Ureter (tissue), 1 donor: ENCODE measurements around the gene SLC23A1. TPM values are rescaled to one million over a fixed set of nuclear protein-coding genes. Genes with fewer than 3 reads are reported as not detected.
"Not testable (repeated sequence)": the region's sequence is repeated elsewhere in the genome, so short reads cannot be mapped to it uniquely, and the experiment has no call there.

Experiments used
- DNase-seq: peaks from one replicate; pipeline ENCODE4 v3.0.0-alpha.2; 2020; ENCODE audit warnings: low spot score
- total RNA-seq: library from RNA; stranded (reverse); gene quantifications from one replicate; pipeline ENCODE4 v1.2.4, GENCODE V29; 2023
- donor health status: DM: yes; HTN: yes; CAD: no.

The SLC23A1 gene
- 0.65 TPM for total RNA-seq

GRCh38 chr5:139383275-139383992 is at the start of gene SLC23A1:
Gene SLC23A1 (minus strand): TSS chr5:139383297. CDS start chr5:139383253, 44 bp downstream.
- DNase-seq: no peak

GRCh38 chr5:139431706-139432105 is 48.6 kb upstream of the SLC23A1 start:
- DNase-seq: no peak

GRCh38 chr5:139430015-139430414 is 46.9 kb upstream of the SLC23A1 start:
- DNase-seq: no peak

- DNase-seq: no peak
These were observed 43.2 kb upstream of the SLC23A1 start for GRCh38 chr5:139426203-139426885.

- DNase-seq: no peak
These were observed 42.4 kb upstream of the SLC23A1 start for GRCh38 chr5:139425497-139425896.

- DNase-seq: no peak
These were observed 39.3 kb upstream of the SLC23A1 start for GRCh38 chr5:139422307-139422893.

GRCh38 chr5:139419226-139420192 is 36.4 kb upstream of the SLC23A1 start:
- DNase-seq: no peak

GRCh38 chr5:139418793-139419192 is 35.7 kb upstream of the SLC23A1 start:
- DNase-seq: no peak

GRCh38 chr5:139417214-139417613 is 34.1 kb upstream of the SLC23A1 start:
- no peak for DNase-seq

- no peak for DNase-seq
These were observed 33.6 kb upstream of the SLC23A1 start for GRCh38 chr5:139416651-139417050.

- no peak for DNase-seq
These were observed 32.8 kb upstream of the SLC23A1 start for GRCh38 chr5:139415869-139416268.

- DNase-seq: no peak
These were observed 32.2 kb upstream of the SLC23A1 start for GRCh38 chr5:139415221-139415861.

- DNase-seq: no peak
These were observed 31.6 kb upstream of the SLC23A1 start for GRCh38 chr5:139414581-139415130.

- no peak for DNase-seq
These were observed 30.9 kb upstream of the SLC23A1 start for GRCh38 chr5:139413963-139414362.

GRCh38 chr5:139413153-139413552 is 30.1 kb upstream of the SLC23A1 start:
- no peak for DNase-seq

- no peak for DNase-seq
These were observed 28.1 kb upstream of the SLC23A1 start for GRCh38 chr5:139410993-139411828.

- no peak for DNase-seq
These were observed 27.3 kb upstream of the SLC23A1 start for GRCh38 chr5:139410121-139410992.

GRCh38 chr5:139409116-139409515 is 26.0 kb upstream of the SLC23A1 start:
- not testable (repeated sequence) for DNase-seq

GRCh38 chr5:139408191-139408590 is 25.1 kb upstream of the SLC23A1 start:
- DNase-seq: no peak
